Right cardiac atrium (tissue), 5 donors: ENCODE measurements around the gene CSMD2. TPM values are rescaled to one million over a fixed set of nuclear protein-coding genes. Genes with fewer than 3 reads are reported as not detected.

Experiments used
- ATAC-seq, 2 donors: fragments of 200-7000 bp; cut with Tn5 transposase; one replicate each; pipeline versions ENCODE4 v1.8.0 to v1.9.1; 2020; ENCODE audit warnings: moderate library complexity in 2 of 2, mild to moderate bottlenecking in 1 of 2
- DNase-seq, 3 donors: peaks; one replicate each; pipeline ENCODE4 v3.0.0-alpha.2; 2020
- H3K27ac ChIP-seq: one replicate; pipeline ENCODE4 v1.5.1; 2013; ENCODE audit warnings: mild to moderate bottlenecking, low read length, control low read depth, moderate library complexity
- H3K27me3 ChIP-seq: one replicate; pipeline ENCODE4 v1.6.1; 2013; ENCODE audit not compliant: control insufficient read depth, insufficient read depth
- H3K4me1 ChIP-seq: one replicate; pipeline ENCODE4 v1.6.1; 2013; ENCODE audit warnings: low read length; ENCODE audit not compliant: control insufficient read depth, insufficient read depth
- H3K4me3 ChIP-seq: one replicate; pipeline ENCODE4 v1.5.1; 2013; ENCODE audit warnings: low read length, control low read depth
- H3K9me3 ChIP-seq: one replicate; pipeline ENCODE4 v1.6.1; 2013; ENCODE audit warnings: low read length; ENCODE audit not compliant: control insufficient read depth
- WGBS: extraction: QIAGEN DNeasy Blood & Tissue Kit; methylation state at CpG from one replicate; pipeline ENCODE4 v1.1.7; 2013; 5-methylcytosine and 5-hydroxymethylcytosine counted together
- intact Hi-C, 4 donors: fragments of 100-400 bp; cut with DNase I; formaldehyde crosslinking; loops; one replicate each; pipeline versions ENCODE4 v1.11.0 to v1.14.0; 2022 to 2023
- polyA plus RNA-seq: library from polyadenylated mRNA; stranded (reverse); fragments of 200-250 nt; gene quantifications from one replicate; pipeline ENCODE4 v1.2.3, GENCODE V29; 2013
- total RNA-seq, 4 donors: library from RNA; stranded (reverse); fragmentation: NEBNext Ultra II Directional; extraction: Animal tissue kit (Norgen Biotek cat#: 25700); gene quantifications; one replicate each; pipeline ENCODE4 v1.2.1, GENCODE V29; 2021
- donor health status: healthy with polysubstance abuse.
- donor health status: DM: no; HTN: yes; CAD: no.
- donor health status: DM: no; HTN: no; CAD: no.
- donor health status: DM: no; HTN: yes; CAD: no; lungs with severe emphysema.
- donor health status: DM: yes; HTN: yes; CAD: no.

CSMD2 gene
- total and polyA plus RNA-seq, 5 donors, result 0.11 to 0.59 (median 0.38) TPM

DNA sequence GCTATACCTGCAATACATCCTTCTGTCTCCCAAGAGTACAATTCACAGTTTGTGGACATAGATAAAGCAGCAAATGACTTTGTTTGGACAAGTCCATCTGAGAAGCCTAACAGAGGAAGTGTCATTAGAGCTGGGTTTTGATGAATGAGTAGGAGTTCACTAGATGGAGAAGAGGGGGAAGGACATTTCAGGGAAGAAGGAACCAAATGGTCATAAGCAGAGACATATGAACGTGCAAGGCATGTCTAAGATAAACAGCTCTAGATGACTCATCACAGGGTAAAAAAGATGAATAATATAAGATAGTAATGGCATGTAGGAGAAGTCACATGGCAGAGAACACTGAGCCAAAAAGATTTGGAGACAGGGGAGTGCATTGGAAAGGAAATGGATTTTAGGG lies 246.7 kb downstream of the CSMD2 start:
- no peak for DNase-seq
- Histone ChIP-seq H3K4me1 (no peaks in the 10 kb centered on the region), H3K9me3 (no peaks in the 10 kb centered on the region), H3K4me3 (no peak overlapping the region), H3K27ac (no peak overlapping the region), H3K27me3 (no peaks in the 10 kb centered on the region)
- 29% methylated on average over 1 of the region's 1 CpG for WGBS
- intact Hi-C loops, result no loop called here
- ATAC-seq, result no peak

DNA sequence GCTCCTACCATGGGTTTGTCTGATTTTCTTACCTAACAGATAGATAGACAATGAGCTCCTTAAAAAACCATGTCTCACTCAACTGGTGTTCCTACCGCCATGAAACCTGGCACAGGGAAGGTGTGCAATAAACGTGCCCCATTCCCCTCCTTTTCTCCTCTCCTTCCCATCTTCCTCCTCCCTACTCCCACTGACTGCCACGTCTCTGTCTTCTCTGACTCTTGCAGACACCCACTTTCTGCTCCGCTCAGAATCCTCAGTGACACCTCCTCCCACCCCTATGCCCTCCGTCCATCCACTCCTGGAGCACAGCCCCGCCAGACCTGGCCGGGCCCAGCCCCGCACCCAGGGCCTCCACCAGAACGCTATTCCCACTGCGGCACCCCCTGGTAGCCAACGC lies 248.2 kb downstream of the CSMD2 start:
- intact Hi-C loops, result no loop called here
- no peak for ATAC-seq

GRCh38 chr1:33914531-33914930 lies 250.5 kb downstream of the CSMD2 start:
- no peaks in the 10 kb centered on the region for H3K4me1 ChIP-seq
- H3K4me3 ChIP-seq, result no peak overlapping the region
- H3K27me3 ChIP-seq, result no peaks in the 10 kb centered on the region
- intact Hi-C loops, result no loop called here
- 33% methylated on average over 2 of the region's 2 CpGs for WGBS
- H3K9me3 ChIP-seq, result no peaks in the 10 kb centered on the region
- no peak for ATAC-seq
- no peak overlapping the region for H3K27ac ChIP-seq
- no peak for DNase-seq

More for the DNA sequence above, 248.2 kb downstream of the CSMD2 start:
- no peaks in the 10 kb centered on the region for H3K9me3 ChIP-seq
- no peaks in the 10 kb centered on the region for H3K27me3 ChIP-seq
- no peak overlapping the region for H3K4me3 ChIP-seq
- 86% methylated on average over 11 of the region's 11 CpGs for WGBS
- DNase-seq, result no peak
- no peak overlapping the region for H3K27ac ChIP-seq
- H3K4me1 ChIP-seq, result no peaks in the 10 kb centered on the region

- DNase-seq, result no peak
- H3K27ac ChIP-seq, result no peak overlapping the region
- intact Hi-C loops, result no loop called here
- no peaks in the 10 kb centered on the region for H3K27me3 ChIP-seq
- 60% methylated on average over 11 of the region's 11 CpGs for WGBS
- H3K4me3 ChIP-seq, result no peak overlapping the region
- peak in 1 of 2 donors; percentile 31 for ATAC-seq
- no peaks in the 10 kb centered on the region for H3K4me1 ChIP-seq
- no peaks in the 10 kb centered on the region for H3K9me3 ChIP-seq
These were observed 256.6 kb downstream of the CSMD2 start for GRCh38 chr1:33908324-33908956.

DNA sequence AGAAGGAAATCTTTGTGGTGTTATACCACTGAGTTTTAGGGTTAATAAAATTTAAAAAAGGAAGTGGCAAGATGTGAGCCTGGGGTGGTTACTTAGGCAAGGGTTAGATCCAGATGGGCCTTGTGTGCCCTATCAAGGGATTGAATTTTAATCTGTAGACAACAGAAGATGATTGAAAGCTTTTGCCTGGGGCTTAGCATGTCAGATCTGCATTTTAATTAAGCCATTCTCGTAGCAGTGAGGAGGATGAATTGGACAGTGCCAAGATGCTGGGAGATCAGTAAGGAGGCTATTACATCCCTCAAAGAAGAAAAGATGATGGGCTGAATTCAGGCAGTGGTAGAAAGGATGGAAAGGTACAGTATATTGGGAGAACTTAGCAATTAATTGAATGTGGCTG lies 258.9 kb downstream of the CSMD2 start:
- no peak for DNase-seq
- intact Hi-C loops, result no loop called here
- Histone ChIP-seq H3K27me3 (no peaks in the 10 kb centered on the region), H3K4me3 (no peak overlapping the region), H3K27ac (no peak overlapping the region), H3K4me1 (no peaks in the 10 kb centered on the region), H3K9me3 (no peaks in the 10 kb centered on the region)
- no peak for ATAC-seq
- WGBS, result 58% methylated on average over 1 of the region's 1 CpG

- DNase-seq (no peak), ATAC-seq (no peak)
- no peak overlapping the region for H3K27ac ChIP-seq
These were observed 259.8 kb downstream of the CSMD2 start for GRCh38 chr1:33905241-33905640.

GRCh38 chr1:33903210-33903589 lies 261.8 kb downstream of the CSMD2 start:
- H3K27ac ChIP-seq, result peak overlapping the region; percentile 30
- WGBS, result 18% methylated on average over 2 of the region's 2 CpGs
- H3K4me3 ChIP-seq, result no peak overlapping the region
- DNase-seq, result no peak
- H3K4me1 ChIP-seq, result peaks cover 10% of the 10 kb centered on the region
- H3K9me3 ChIP-seq, result no peaks in the 10 kb centered on the region
- intact Hi-C loops, result no loop called here
- ATAC-seq, result no peak
- H3K27me3 ChIP-seq, result no peaks in the 10 kb centered on the region

More at GRCh38 chr1:33905241-33905640, 259.8 kb downstream of the CSMD2 start:
- H3K9me3 ChIP-seq, result no peaks in the 10 kb centered on the region
- H3K27me3 ChIP-seq, result no peaks in the 10 kb centered on the region
- no peak overlapping the region for H3K4me3 ChIP-seq
- WGBS, result 56% methylated on average over 3 of the region's 3 CpGs
- intact Hi-C loops, result no loop called here
- no peaks in the 10 kb centered on the region for H3K4me1 ChIP-seq

- H3K4me1 ChIP-seq, result peaks cover 11% of the 10 kb centered on the region
- peak overlapping the region; percentile 23 for H3K27ac ChIP-seq
- WGBS, result 40% methylated on average over 6 of the region's 6 CpGs
- no peaks in the 10 kb centered on the region for H3K9me3 ChIP-seq
- no peak overlapping the region for H3K4me3 ChIP-seq
- ATAC-seq, result peak in 1 of 2 donors; percentile 17
- DNase-seq, result no peak
- intact Hi-C loops, result no loop called here
- no peaks in the 10 kb centered on the region for H3K27me3 ChIP-seq
These were observed 262.4 kb downstream of the CSMD2 start for GRCh38 chr1:33902486-33903209.

- H3K9me3 ChIP-seq, result no peaks in the 10 kb centered on the region
- intact Hi-C loops, result no loop called here
- H3K27me3 ChIP-seq, result no peaks in the 10 kb centered on the region
- H3K27ac ChIP-seq, result no peak overlapping the region
- ATAC-seq (no peak), DNase-seq (no peak)
- H3K4me3 ChIP-seq, result no peak overlapping the region
- peaks cover 14% of the 10 kb centered on the region for H3K4me1 ChIP-seq
- WGBS, result 76% methylated on average over 3 of the region's 3 CpGs
These were observed 265.3 kb downstream of the CSMD2 start for GRCh38 chr1:33899746-33900145.

- H3K4me3 ChIP-seq, result no peak overlapping the region
- H3K27me3 ChIP-seq, result no peaks in the 10 kb centered on the region
- H3K4me1 ChIP-seq, result peaks cover 18% of the 10 kb centered on the region
- DNase-seq, result no peak
- no peaks in the 10 kb centered on the region for H3K9me3 ChIP-seq
- intact Hi-C loops, result no loop called here
- WGBS, result 33% methylated on average over 9 of the region's 9 CpGs
- no peak for ATAC-seq
- peak overlapping the region; percentile 6 for H3K27ac ChIP-seq
These were observed 266.1 kb downstream of the CSMD2 start for GRCh38 chr1:33898881-33899280.

DNA sequence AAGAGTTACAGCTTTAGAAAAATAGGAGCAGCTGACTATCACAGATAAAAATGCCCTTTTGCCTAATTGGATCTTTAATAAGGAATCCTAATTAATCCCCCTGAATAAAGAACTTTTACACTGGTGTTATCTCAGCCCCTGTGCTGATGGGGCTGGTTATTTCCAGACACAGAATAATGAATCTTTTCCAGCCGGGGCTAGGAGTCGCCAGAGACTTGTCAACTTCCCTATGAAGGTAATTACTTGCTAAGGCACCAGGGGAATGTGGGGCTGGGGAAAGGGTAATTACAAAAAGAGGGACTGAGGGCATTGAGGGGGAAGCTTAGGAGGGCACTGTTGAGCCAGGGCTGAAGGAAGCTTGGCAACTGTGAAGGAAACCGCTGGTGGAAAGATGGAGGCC lies 266.6 kb downstream of the CSMD2 start:
- intact Hi-C loops, result no loop called here
- Histone ChIP-seq H3K4me3 (no peak overlapping the region), H3K27ac (peak overlapping the region; percentile 6), H3K9me3 (no peaks in the 10 kb centered on the region), H3K27me3 (no peaks in the 10 kb centered on the region), H3K4me1 (peaks cover 19% of the 10 kb centered on the region)
- 45% methylated on average over 3 of the region's 3 CpGs for whole genome bisulfite sequencing
- DNase-seq, result no peak
- ATAC-seq, result no peak
